Measurements from ENCODE around the gene CYLD.

DNA sequence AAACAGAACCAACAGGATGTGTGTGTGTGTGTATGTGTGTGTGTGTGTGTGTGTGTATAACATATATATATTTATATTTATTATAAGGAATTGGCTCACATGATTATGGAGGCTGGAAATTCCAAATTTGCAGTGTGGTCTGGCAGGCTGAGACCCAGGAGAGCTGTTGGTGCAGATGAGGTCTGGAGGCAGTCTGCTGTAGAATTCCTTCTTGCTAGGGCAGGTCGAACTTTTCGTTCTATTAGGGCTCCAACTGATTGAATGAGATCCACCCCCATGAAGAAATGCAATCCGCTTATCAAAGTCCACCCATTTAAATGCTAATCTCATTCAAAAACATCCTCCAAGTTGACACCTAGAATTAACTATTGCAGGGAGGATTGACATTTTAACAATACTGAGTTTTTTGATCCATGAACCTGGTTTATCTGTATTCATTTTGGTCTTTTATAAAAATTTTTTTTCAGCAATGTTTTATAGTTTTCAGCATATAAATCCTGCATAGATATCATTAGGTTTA lies 85.0 kb downstream of the CYLD start:
- TF ChIP-seq, protein P1, sequence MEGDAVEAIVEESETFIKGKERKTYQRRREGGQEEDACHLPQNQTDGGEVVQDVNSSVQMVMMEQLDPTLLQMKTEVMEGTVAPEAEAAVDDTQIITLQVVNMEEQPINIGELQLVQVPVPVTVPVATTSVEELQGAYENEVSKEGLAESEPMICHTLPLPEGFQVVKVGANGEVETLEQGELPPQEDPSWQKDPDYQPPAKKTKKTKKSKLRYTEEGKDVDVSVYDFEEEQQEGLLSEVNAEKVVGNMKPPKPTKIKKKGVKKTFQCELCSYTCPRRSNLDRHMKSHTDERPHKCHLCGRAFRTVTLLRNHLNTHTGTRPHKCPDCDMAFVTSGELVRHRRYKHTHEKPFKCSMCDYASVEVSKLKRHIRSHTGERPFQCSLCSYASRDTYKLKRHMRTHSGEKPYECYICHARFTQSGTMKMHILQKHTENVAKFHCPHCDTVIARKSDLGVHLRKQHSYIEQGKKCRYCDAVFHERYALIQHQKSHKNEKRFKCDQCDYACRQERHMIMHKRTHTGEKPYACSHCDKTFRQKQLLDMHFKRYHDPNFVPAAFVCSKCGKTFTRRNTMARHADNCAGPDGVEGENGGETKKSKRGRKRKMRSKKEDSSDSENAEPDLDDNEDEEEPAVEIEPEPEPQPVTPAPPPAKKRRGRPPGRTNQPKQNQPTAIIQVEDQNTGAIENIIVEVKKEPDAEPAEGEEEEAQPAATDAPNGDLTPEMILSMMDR (IDR thresholded peaks at IDR 0.05) = no peak
- TF ChIP-seq POLR2A (IDR thresholded peaks at IDR 0.05) = no peak
